GM19023 (cell line): ENCODE results near the gene MYBPC2.

Experiments used
- ATAC-seq: cut with Tn5 transposase; IDR thresholded peaks from one replicate; pipeline ENCODE4 v1.9.1; 2021; ENCODE audit warnings: mild to moderate bottlenecking, moderate library complexity; ENCODE audit not compliant: unreplicated experiment

Gene MYBPC2

GRCh38 chr19:50496189-50497021, 63.7 kb downstream of the MYBPC2 start:
- ATAC-seq = no peak

- ATAC-seq = no peak
Measured at GRCh38 chr19:50497022-50497405, 64.3 kb downstream of the MYBPC2 start.

GRCh38 chr19:50498219-50499056, 65.7 kb downstream of the MYBPC2 start:
- no peak for ATAC-seq

- ATAC-seq = no peak
Measured at GRCh38 chr19:50500060-50500752, 67.5 kb downstream of the MYBPC2 start.

GRCh38 chr19:50500753-50501151, 68.1 kb downstream of the MYBPC2 start:
- ATAC-seq = no peak

- no peak for ATAC-seq
Measured at GRCh38 chr19:50501186-50501567, 68.5 kb downstream of the MYBPC2 start.

- no peak for ATAC-seq
Measured at GRCh38 chr19:50501568-50502475, 69.1 kb downstream of the MYBPC2 start.

- no peak for ATAC-seq
Measured at GRCh38 chr19:50505856-50506611, 73.3 kb downstream of the MYBPC2 start.

GRCh38 chr19:50506700-50507099, 74.0 kb downstream of the MYBPC2 start:
- no peak for ATAC-seq

- ATAC-seq = no peak
Measured at GRCh38 chr19:50507376-50507775, 74.7 kb downstream of the MYBPC2 start.

GRCh38 chr19:50508843-50509190, 76.1 kb downstream of the MYBPC2 start:
- no peak for ATAC-seq

- no peak for ATAC-seq
Measured at GRCh38 chr19:50509366-50509765, 76.7 kb downstream of the MYBPC2 start.

- no peak for ATAC-seq
Measured at GRCh38 chr19:50510121-50510670, 77.5 kb downstream of the MYBPC2 start.

GRCh38 chr19:50510700-50511068, 78.0 kb downstream of the MYBPC2 start:
- peak; percentile 15 for ATAC-seq

- peak; percentile 85 for ATAC-seq
Measured at GRCh38 chr19:50511069-50511822, 78.6 kb downstream of the MYBPC2 start, which contains the start of gene JOSD2. JOSD2 (minus strand) TSS chr19:50511191; CDS start chr19:50510431, 760 bp downstream.

- ATAC-seq = no peak
Measured at GRCh38 chr19:50512112-50512998, 79.7 kb downstream of the MYBPC2 start.

- no peak for ATAC-seq
Measured at GRCh38 chr19:50512999-50513745, 80.5 kb downstream of the MYBPC2 start.
